GM15510 (cell line): Measurements from ENCODE around the gene MALRD1.

Experiments used
- POLR2A ChIP-seq: IDR thresholded peaks from 3 replicates; pipeline ENCODE4 v1.6.1; 2011; ENCODE audit warnings: borderline replicate concordance; ENCODE audit not compliant: insufficient read length; ENCODE audit errors: extremely low read depth

Gene MALRD1

DNA sequence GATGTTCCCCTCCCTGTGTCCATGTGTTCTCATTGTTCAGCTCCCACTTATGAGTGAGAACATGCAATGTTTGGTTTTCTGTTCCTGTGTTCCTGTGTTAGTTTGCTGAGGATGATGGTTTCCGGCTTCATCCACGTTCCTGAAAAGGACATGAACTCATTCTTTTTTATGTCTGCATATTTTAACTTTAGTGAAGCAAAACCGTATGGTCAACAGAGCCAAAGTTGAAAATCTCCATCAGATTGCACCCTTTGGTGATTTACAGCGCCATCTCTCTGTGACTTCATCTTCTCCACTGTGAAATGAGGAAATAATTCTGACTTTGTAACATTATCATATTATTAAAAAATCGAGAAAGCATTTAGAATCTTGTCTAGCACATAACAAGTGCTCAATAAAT, 635.4 kb downstream of the MALRD1 start:
- TF ChIP-seq POLR2A = no peak

- TF ChIP-seq POLR2A = no peak
Observed at GRCh38 chr10:19688344-19688743, 639.7 kb downstream of the MALRD1 start.

DNA sequence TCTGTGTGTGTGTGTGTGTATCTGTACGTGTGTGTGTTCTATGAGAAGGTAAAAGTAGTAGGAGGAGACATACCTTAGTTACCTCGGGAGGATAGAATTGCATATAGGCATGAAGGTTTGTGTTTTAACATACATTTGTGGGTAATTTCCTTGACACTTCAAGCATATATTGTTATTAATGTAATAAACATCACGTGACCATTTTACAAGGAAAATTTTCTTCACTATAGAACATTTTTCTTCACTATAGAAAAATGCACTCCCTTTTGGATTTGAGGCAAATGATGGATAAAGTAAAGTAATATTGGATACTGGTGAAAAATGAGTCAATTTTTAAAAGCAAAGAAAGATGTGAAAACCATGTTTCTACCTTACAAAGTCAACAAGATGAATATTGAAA, 640.6 kb downstream of the MALRD1 start:
- TF ChIP-seq POLR2A = no peak

DNA sequence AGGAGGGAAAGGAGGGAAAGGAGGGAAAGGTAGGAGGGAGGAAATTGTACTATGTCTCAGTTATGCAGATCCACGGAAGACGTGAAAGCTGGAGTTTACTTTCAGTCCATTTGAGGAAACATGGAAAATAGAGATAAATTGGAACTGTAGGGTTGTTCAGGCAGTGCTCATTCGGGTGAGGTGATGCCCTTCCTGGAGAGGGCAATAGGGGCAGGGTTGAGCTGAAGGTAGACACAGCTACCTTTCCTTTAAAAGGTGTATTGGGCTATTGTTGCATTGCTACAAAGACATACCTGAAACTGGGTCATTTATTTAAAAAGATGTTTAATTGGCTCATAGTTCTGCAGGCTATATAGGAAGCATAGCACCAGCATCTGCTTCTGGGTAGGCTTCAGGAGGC, 650.7 kb downstream of the MALRD1 start:
- TF ChIP-seq POLR2A = no peak

- TF ChIP-seq POLR2A = no peak
Observed at GRCh38 chr10:19701427-19702052, 652.9 kb downstream of the MALRD1 start.

- no peak for TF ChIP-seq POLR2A
Observed at GRCh38 chr10:19702215-19702614, 653.6 kb downstream of the MALRD1 start.

- no peak for TF ChIP-seq POLR2A
Observed at GRCh38 chr10:19704544-19704943, 655.9 kb downstream of the MALRD1 start.

DNA sequence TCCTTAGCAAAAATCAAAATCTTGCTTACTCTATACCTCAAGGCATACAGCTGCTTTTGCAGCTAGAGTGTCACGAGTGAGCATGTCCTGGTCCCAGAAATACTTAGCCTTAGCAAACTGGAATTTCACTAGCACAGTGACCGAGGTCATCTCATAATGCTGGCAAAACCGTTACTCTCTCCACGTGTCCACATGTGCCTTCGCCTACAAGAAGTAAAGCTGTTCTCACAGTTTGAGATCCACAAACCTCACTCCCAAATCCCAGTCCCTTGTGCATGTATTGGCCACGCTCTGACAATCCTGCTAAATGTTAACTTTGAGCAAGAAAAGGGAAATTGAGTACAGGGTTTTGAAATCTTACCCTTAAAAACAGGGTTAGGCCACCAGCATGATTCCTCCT, 656.6 kb downstream of the MALRD1 start:
- no peak for TF ChIP-seq POLR2A

GRCh38 chr10:19706904-19707303, 658.3 kb downstream of the MALRD1 start:
- TF ChIP-seq POLR2A = no peak

DNA sequence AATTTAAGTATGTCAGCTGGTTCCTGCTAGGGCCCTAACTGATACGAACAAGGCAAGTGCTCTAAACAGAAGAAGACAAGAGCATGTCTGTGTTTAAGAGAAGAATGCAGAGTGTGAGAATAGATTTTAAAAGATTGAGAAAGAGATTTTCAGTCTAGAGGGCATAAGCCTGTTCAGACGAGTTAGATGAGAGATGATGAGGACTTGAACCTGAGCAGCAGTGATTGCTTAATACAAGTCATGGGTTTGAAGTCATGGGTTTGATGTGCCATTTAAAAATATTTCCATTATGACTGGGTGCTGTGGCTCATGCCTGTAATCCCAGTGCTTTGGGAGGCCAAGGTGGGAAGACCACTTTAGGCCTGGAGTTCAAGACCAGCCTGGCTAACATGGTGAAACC, 658.8 kb downstream of the MALRD1 start:
- no peak for TF ChIP-seq POLR2A

- no peak for TF ChIP-seq POLR2A
Observed at GRCh38 chr10:19708031-19708430, 659.4 kb downstream of the MALRD1 start.

- no peak for TF ChIP-seq POLR2A
Observed at GRCh38 chr10:19710600-19710999, 662.0 kb downstream of the MALRD1 start.

GRCh38 chr10:19713159-19713558, 664.6 kb downstream of the MALRD1 start:
- TF ChIP-seq POLR2A = no peak

DNA sequence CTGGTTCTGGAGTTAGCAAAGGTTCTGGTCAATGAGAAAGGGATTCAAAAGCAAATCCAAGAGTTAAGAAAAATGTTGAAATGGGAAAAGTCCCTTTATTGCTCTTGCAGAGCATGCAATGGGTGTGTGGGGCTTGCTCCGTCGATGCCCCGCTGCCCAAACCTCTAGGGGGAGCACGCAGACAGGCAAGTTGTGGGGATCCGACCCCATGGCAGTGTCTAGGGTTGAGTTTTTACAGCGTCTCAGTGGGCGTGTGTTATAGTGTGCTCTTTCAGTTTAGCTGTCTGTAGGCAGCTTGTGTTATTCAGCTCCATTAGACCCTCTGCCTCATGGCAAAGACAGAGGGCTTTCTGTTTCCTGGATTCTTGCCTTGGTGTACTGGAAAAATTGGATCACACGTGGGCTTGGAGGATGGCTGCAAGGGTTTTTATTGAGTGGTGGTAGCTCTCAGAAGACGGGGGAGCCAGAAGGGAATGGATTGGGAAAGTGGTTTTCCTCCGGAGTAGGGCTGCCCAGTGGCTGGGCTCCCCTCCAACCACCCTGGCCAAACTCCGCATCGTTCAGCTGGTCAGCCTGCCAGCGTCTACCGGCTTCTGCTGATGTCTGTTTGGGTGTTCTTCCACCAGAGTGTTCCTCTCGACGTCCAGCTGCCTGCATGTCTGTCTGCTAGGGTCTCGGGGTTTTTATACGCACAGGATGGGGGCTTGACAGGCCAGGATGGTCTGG, 665.4 kb downstream of the MALRD1 start:
- TF ChIP-seq POLR2A = no peak

DNA sequence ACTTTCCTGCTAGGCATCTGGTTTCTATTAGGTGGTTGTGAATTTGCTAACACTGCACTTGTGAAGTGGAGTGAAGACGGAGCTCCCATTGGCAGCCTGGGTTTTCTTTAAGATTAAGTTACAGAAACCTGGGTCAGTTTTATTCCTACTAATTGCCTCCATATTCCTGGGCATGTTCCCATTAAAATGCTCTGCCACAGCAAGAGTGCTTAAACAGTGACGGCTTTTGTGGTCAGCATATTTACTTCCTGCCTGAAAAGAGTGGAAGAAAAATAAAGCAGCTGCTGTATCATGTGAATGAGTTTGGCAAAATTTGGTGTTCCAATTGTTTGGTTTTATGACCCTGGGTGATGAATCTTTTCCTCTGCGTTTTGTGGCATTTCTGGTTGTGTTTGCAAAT, 670.7 kb downstream of the MALRD1 start:
- no peak for TF ChIP-seq POLR2A

DNA sequence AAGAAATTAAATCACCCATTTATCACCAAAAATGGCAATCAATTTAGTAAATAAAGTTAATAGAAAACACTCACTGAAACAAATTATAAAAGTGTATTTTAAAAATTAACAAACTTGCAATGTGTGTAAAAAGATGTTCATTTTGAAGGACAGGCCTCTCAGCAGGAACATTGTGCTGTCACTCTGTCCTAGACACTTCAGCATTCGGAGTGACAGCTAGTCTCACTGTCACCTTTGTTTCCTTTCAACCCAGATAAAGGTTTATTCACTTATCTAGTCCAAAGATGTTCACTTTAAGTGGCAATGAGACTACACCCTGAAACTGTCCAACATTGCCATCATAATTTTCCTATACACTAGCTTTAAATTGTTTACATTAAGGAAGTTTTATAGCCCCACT, 675.7 kb downstream of the MALRD1 start:
- no peak for TF ChIP-seq POLR2A
